HG02870 (cell line): ENCODE results near the gene IQSEC1.

Source experiments
- ATAC-seq: cut with Tn5 transposase; IDR thresholded peaks from one replicate; pipeline ENCODE4 v1.9.1; 2021; ENCODE audit warnings: mild to moderate bottlenecking, moderate library complexity; ENCODE audit not compliant: unreplicated experiment

IQSEC1 gene

DNA sequence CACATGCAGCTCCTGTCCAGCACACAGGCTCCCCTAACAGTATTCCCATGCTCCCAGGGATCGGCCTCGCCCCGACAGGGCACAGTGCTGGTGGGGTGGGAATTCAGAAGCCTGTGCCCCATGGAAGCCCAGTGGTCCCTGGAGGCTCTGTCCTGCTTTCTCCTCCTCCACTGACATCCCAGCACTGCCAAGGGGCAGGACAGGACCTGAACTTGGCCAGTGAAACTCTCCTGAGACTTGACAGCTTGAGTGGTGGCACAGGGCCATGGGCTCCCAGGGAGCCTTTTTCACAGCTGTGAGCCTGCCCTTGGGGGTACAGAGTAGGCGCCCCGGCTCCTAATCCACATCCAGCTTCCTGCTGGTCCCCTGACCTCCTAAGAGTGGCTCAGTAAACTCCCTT lies 38.4 kb downstream of the IQSEC1 start:
- ATAC-seq, result no peak

DNA sequence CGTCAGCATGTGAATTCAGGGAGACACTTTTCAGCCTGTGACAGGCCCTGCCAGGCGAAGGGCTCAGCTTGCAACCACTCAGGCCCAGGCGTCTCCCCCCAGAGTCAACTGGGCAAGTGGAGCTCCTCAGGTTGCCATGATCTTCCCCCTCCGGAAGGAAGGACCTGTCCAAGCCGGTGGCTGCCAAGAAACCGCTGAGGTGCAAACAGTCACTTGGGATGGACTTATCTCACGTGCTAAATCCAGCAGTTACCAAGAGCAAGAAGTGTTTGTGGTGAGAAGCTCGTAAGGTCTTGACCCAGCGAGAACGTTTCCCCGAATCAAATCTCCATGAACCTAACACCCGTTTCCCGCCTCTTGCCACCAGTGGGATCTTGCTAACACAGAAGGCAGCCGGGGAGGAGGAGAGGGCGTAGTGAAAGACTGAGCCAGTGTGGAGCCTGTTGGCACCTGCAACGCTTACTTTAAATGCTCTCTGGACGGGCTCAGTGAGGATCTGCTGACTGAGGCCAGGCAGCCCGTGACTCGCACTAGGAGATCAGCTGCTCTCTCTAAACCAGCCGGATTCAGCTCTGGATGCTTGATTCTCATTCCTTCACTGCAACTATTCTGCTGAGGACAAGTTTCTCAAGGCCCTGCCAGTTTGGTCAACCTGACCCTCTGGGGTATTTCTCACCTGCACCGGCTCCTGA lies 39.0 kb downstream of the IQSEC1 start:
- ATAC-seq, result no peak

DNA sequence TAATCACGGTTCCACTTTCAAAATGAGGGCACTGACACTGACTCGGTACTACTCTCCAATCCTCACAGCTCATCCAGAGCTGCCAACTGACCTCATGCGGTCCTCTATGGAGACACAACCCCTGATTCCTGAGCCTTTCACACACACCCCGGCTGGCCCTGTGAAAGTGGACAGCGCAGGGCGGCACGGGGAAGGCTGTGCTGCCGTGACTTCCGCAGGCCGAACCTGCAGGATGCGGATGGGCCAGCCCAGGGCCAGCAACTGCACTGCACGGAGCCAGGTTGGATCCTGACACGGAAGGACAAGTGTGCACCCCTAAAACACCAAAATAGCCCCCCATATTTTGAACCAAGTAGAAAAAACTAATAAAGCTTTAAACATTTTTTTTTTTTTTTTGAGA lies 41.0 kb downstream of the IQSEC1 start:
- no peak for ATAC-seq

DNA sequence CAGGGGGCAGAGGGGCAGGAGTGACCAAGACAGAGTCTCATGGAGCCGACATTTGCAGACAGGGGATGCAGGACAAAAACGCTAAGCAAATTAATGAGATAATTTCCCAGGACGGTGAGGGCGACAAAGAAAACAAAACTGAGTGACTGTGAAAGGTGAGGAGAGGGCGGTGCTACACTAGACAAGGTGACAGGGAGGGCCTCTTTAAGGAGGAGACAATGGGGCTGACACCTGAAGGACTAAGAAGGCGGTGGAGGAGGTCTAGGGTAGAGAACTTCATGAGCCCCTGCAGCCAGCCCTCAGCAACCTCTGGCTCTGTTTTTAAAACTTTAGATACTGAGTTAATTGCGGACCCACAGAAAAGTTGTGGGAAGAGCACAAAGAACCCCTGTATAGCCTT lies 41.6 kb downstream of the IQSEC1 start:
- ATAC-seq, result no peak

DNA sequence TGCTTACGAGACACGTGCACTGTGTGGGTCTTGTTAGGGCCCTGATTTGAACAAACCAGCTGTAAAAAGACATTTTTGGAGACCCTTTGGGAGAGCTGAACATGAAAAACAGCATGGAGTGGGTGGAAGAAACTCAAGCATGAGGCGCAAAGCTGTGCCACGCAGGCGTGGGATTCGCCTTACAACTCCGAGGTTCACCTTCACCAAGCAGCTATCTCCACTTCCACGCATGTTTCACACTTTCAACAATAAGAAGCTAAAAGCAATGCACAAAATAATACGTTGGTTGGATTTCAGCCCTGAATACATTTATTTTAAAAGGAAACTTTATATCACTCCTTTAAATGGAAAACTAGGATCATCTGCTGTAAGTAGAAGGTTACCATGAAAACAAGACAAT lies 42.5 kb downstream of the IQSEC1 start:
- ATAC-seq, result no peak

DNA sequence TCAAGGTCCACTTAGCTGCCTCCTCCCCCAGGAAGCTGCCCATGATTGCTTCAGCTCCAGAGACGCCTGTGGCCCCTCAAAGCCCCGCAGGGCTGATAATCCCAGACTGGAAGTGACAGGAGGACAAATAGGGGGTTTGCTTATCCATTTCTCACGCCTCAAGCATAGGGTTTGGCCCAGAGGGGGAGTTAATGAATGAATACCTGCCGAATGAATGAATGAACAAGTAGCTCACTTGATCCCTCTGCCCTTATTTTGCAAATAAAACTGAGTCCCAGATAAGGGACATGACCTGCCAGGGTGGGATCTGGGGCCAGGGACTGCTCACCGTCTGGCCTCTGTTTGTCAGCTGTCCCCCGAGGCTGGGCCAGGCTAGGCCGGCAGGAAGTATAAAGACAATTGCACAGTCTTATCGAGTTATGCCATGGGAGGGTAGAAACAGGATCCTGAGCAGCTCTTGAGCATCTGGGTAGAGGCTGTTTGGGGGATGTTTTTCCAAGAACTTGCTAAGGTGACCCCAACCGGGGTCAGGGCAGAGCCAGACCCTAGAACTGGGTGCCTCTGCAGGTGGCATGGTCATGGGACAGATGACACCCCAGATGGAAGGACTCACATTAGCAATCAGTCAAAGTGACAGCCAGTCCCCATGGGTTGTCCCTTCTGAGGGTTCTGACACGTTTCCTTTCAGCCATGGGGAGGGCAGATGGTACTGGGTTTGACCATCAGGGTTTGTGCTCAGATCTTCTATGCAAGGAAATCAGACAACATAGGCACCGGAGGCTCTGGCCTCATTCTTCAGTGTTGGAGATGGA lies 45.0 kb downstream of the IQSEC1 start:
- no peak for ATAC-seq

DNA sequence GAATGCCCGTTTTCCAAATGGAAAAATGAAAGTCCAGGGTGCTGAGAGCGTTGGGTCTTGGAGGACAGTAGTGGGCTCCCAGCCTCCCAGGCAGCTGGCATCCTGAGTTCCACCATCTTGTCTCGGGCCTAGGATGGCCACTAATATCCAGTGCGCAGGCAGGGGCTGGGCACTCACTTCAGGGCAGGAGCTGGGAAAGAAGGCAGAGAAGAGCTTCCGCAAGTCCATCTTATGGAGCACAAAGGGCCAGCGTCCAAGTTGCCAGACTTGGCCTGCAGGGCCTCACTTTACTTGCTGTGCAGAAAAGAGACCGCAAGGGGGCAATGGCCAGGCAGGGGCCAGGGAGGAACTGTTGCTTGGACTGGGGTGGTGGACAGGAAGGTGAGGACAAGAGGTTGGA lies 46.1 kb downstream of the IQSEC1 start:
- no peak for ATAC-seq

DNA sequence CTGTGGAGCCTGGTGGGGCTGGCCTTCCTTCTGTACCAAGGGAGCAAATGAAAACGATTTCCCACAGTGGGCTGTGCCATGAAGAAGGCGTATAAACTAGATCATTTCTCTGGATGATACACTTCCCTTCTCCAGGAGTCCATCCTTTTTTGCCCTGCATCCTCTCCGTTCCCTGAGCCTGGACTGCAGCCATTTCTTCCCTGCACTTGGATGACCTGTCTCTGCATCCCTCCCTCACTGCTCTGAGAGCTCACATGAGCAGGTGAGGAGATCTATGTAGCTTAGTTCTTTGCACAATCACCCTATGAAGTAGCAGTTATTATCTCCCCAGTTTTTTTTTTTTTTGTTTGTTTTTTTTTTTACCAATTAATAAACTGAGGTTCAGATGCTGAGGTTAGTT lies 46.7 kb downstream of the IQSEC1 start:
- ATAC-seq, result no peak

DNA sequence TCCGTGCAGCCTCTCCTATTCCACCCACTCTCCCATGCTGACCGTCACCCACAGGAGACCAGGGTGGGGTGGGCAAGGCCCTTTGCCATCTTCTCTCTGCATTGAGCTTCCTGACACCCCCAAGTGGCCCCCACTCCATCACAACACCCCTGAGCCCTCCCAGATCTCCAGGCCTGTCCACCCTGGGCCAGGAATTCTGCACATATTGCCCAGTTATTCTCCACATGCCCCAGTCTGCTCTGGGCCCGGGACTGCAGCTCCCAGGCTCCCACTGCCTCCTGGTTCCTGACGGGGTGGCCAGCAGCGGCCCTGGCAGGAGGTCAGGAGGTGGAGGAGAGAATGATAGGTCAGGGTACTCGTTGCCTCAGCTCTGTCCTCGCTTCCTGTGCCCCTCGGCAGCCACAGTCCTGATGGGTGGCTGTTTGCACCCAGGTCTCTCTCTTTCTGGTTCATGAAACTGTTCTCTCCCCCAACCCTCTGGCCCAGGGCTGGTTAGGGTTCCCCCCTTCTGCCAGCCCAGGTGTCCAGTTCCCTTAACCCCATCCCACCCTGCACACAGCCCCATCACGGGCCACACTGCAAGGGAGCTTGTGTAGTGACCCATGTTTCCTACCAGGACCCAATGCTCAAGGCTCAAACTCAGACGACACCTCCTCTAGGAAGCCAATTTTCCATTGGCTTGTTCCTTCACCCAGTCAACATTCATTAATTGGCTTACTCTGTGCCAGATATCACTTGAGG lies 47.3 kb downstream of the IQSEC1 start:
- ATAC-seq, result no peak

DNA sequence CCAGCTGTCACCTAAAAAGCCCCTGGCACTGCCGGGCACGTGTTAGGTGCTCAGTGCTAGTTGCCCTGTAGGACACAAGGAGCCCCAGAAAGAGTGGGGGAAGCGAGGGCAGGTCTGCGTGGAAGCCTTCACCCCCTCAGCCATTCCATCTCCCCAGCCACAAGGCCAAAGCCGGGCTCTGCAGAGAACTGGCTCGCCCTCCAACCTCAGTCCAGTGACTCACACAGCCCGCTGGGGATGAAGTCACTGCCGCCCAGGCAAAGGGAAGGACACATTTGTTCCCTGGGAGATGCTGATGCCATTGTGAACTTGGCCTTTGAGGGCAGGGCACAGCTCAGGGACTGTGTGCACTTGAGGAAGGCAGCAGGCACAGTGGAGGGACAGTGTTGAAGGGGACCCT lies 48.1 kb downstream of the IQSEC1 start:
- ATAC-seq, result no peak

DNA sequence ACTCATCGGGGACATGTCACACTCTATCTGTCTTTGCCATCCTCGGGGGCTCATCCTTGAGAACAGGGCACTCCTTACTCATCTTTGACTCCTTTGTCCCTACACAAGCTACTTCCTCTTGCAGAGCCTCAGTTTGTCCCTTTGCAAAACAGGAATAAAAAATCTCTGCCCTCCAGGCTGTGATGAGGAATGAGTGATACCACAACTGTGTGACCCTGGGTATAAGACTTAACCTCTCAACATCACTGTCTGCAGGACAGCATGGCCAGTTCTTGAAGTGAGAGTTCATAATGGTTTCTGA lies 48.5 kb downstream of the IQSEC1 start:
- no peak for ATAC-seq

DNA sequence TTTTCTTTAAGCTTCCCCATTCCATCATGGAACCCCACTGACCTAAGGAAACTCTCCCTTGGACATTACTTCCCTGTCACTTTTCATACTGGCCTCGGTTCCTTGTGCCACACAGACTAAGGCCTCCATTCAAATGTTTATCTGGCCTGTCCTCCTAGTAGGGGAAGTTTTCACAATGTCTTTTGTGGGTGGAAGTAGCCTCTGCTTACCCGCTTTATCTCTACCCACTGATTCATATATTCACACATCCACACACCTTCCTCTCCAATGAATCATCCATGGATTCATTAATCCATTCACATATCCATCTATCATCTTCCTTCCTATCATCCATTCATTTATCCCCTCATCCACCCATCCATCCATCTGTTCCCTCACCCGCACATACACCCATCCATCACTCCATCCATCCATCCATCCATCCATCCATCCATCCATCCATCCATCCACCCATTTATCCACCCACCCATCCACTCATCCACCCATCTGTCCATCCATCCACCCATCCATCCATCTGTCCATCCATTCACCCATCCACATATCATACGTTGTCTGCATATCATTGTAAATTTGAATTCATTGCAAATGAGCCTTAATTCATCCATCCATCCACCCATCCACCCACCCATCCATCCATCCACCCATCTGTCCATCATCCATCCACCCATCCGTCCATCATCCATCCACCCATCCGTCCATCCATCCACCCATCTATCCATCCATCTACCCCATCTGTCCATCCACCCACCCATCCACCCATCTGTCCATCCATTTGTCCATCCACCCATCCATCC lies 49.1 kb downstream of the IQSEC1 start:
- no peak for ATAC-seq

DNA sequence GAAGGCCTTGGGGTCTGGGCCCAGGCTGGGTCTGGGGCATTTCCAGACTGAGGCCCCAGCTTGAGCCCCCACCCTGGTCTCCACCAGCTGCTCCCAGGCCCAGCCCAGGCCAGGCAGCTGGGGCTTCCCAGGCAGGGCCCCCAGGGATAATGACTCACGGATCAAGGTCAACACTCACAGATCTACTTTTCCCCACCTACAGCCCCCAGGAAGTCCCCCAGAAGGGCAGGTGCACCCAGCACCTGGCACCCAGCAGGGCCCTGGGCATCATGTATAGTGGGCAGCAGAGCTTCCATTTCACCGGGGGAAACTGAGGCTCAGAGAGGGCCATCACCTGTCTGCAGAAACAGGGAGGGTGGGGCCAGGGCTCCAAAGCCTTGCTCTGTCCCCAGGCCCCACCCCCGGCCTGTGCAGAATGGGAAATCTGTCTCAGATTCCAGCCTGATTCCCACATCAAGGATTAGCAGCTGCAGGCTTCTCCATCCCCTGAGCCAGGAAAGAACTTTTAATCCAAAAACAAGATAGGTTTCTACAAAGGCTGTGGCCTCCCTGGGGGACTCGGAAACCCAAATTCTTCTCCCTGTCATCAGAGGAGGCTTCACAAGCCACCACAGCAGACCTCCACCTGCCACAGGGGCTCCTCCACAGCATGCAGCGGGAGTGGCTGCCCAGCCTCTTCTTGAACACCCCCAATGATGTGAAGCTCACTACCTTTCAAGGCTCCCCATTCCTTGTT lies 49.8 kb downstream of the IQSEC1 start:
- no peak for ATAC-seq

DNA sequence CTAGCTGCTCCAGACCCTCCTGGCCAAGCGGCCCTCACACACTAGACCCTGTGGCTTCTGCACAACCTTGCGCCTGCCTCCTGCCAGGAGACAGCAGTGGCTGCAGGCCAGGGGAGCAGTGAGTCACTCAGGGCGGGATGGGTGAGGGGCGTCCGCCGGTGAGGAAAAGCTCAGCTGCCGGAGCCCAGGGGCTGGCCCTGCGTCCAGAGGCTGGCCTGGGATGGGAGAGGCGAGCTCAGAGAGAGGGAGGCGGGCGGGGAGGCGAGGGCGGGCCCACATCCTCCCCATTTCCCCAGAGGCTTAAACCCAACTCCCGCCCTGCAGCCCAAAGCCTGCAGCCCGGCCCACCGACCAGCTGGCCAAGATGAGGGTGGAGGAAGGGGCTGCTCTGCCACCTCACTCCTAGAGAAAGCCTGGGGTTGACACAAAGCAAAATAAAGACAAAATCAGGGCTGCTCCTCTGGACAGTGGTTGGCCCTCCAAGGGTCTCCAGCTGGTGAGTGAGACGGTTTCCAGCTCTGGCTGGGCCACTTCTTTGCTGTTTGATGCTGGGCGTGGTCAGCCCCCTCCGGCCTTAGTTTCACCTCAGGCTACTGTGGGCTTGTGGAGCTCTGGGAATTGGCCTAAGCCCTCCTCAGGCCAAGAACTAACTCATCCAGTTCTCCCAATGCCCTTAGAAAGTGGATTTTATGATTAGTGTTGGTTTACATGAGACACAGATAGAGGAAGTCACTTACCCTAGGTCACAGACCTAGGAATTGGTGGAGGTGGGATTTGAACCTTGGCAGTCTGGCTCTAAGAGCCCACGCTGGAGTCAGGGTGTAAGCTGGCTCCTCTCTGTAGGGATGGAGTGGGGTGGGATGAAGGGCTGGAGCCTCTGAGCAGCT lies 50.6 kb downstream of the IQSEC1 start:
- no peak for ATAC-seq

DNA sequence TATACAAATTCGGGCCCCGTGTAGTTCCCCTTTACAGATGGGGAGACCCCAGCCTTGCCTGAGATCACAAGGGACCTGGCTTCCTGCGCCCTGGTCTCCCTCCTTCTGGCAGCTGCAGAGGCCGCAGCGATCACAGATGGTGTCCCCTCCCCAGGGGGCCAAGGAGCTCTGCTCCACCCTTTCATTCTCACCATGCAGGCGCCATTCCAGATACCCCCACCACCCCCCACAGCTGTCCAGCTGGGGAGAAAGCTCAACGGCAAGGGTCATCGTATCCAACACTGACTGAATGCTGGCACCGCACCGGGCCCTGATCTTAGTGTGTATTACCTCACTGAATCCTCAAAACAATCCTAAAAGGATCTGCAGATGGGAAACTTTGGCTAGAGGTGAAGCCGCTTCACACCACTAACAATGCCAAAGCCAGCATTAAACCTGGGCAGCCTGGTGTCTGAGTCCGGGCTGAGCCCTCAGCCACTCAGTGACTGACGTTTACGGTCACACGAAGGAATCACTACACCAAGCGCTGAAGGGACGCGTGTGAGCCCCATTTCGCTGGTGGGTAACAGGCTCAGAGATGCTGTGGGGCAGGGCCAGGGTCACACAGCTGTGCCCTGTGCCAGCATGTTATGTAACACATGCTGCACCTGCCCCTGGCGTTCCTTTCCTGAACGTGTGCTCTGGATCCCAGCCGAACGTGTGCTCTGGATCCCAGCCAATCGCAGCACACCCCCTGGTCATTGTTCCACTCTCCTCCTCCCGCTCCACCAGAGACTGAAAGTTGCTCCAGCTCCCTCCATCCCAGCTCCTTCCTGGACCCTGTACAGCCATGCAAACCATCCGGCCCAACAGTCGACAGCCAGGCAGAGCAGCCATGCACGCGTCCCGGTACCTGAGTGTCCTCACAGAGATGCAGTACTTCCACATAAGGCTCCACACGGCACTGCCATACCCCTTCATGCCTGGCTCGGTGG lies 51.8 kb downstream of the IQSEC1 start:
- ATAC-seq, result no peak

DNA sequence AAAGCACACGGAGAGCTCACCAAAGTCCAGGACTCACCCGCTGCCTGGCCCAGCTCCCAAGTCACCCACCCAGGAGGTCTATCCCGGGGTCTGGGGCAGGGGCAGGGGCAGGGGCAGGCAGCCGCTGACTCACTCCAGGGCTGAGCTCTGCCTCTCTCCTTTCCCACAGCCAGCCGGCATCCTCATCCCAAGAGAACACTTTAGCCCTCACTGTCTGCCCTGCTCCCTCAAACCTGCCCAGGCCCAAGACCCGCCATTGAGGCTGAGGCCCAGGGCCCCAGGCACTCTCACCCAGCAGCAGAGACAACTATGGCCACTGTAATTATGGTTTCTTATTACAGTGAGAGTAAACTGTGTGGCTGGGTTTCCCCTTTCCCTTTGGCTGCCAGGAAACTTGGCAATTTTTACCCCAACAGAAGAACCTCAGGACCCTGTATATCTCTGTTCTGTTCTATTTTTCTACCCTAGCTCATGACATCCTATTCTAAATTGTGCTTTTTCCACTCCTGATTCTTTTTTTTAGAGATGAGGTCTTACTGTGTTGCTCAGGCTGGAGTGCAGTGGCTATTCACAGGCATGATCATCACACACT lies 53.0 kb downstream of the IQSEC1 start:
- ATAC-seq, result no peak

DNA sequence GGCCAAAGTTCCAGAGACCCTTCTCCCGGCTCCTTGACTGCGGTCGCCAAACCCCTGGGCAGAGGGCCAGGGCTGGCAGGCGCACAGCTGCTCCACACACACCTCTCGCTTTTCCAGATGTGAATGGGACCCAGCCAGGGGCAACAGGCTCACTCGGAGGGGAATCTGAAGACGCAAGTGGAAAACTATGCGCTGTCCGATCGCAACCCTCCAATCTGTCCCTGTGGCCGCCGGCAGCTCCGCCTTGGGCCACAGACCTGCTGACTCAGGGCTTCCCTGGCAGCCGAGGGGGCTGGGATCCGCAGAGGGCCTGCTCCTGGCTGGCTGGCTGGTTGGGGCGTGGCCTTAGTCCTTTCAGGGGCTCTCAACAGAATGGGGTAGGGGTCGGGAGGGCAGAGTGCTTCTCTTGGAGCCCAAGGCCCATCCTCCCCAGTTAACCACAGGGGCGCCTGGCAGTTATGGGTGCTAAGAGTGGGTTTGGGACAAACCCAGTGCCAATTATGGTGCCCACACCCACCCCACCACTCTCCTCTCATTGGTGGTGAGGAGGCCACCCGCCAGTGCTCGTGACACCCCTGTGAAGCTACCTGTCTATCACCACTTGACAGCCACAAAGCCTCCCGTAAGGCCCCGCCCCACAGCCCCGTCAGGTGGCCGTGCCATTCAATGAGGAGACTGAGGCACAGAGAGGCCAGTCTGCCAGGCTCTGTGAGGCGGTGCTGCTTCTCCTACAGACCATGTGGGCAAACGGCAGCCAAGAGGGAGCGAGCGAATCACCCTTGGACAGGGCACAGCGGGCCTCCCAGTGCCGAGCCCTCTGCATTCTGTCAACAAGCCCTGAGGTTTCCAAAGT lies 53.8 kb downstream of the IQSEC1 start:
- no peak for ATAC-seq
